ENCODE data around the gene PRPF6. TPM values are rescaled to one million over a fixed set of nuclear protein-coding genes. Genes with fewer than 3 reads are reported as not detected.

The PRPF6 gene
- total and polyA plus RNA-seq, 2 of the 13 experiments (the other 11 are each of a cell fraction or from before 2014, with no cell fraction given) = 63.7 to 101 TPM

DNA sequence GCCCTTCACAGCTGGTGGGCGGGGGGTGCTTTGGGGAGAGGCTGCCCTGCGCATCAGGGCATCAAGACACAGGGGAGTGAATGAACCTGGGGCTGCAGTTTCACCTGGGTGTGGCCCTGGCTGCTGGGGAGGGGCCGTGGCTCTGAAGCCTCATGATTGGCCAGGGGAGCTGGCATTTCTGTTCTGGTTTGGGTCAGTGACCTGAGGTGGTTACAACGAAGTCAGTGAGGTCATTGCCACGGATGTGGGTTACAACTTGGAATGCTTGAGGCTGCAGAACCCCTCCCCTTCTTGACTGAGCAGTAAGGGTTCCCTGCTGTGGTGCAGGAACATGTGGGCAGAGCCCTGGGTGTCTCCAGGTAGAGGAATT is 85.0 kb downstream of the PRPF6 start (continued):
- TF ChIP-seq, protein P1, sequence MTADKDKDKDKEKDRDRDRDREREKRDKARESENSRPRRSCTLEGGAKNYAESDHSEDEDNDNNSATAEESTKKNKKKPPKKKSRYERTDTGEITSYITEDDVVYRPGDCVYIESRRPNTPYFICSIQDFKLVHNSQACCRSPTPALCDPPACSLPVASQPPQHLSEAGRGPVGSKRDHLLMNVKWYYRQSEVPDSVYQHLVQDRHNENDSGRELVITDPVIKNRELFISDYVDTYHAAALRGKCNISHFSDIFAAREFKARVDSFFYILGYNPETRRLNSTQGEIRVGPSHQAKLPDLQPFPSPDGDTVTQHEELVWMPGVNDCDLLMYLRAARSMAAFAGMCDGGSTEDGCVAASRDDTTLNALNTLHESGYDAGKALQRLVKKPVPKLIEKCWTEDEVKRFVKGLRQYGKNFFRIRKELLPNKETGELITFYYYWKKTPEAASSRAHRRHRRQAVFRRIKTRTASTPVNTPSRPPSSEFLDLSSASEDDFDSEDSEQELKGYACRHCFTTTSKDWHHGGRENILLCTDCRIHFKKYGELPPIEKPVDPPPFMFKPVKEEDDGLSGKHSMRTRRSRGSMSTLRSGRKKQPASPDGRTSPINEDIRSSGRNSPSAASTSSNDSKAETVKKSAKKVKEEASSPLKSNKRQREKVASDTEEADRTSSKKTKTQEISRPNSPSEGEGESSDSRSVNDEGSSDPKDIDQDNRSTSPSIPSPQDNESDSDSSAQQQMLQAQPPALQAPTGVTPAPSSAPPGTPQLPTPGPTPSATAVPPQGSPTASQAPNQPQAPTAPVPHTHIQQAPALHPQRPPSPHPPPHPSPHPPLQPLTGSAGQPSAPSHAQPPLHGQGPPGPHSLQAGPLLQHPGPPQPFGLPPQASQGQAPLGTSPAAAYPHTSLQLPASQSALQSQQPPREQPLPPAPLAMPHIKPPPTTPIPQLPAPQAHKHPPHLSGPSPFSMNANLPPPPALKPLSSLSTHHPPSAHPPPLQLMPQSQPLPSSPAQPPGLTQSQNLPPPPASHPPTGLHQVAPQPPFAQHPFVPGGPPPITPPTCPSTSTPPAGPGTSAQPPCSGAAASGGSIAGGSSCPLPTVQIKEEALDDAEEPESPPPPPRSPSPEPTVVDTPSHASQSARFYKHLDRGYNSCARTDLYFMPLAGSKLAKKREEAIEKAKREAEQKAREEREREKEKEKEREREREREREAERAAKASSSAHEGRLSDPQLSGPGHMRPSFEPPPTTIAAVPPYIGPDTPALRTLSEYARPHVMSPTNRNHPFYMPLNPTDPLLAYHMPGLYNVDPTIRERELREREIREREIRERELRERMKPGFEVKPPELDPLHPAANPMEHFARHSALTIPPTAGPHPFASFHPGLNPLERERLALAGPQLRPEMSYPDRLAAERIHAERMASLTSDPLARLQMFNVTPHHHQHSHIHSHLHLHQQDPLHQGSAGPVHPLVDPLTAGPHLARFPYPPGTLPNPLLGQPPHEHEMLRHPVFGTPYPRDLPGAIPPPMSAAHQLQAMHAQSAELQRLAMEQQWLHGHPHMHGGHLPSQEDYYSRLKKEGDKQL (CRISPR knock-in tag; IDR thresholded peaks at IDR 0.05; ENCODE audit: low read depth) = no peak
- TF ChIP-seq ZNF792 (CRISPR knock-in tag; IDR thresholded peaks at IDR 0.05) = no peak
- TF ChIP-seq, protein P2, sequence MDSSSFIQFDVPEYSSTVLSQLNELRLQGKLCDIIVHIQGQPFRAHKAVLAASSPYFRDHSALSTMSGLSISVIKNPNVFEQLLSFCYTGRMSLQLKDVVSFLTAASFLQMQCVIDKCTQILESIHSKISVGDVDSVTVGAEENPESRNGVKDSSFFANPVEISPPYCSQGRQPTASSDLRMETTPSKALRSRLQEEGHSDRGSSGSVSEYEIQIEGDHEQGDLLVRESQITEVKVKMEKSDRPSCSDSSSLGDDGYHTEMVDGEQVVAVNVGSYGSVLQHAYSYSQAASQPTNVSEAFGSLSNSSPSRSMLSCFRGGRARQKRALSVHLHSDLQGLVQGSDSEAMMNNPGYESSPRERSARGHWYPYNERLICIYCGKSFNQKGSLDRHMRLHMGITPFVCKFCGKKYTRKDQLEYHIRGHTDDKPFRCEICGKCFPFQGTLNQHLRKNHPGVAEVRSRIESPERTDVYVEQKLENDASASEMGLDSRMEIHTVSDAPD (CRISPR knock-in tag; IDR thresholded peaks at IDR 0.05) = no peak
- TF ChIP-seq ZNF839 (CRISPR knock-in tag; IDR thresholded peaks at IDR 0.05; ENCODE audit: borderline replicate concordance) = no peak
- no peak for TF ChIP-seq KDM5A (IDR thresholded peaks at IDR 0.05; ENCODE audit: borderline replicate concordance, low read length)
- TF ChIP-seq RAD51 (IDR thresholded peaks at IDR 0.05; ENCODE audit: borderline replicate concordance) = no peak
- no peak for TF ChIP-seq ZNF331 (CRISPR knock-in tag; IDR thresholded peaks at IDR 0.05)
- TF ChIP-seq MAF1 (CRISPR knock-in tag; IDR thresholded peaks at IDR 0.05; ENCODE audit: borderline replicate concordance) = no peak
- TF ChIP-seq ZNF44 (CRISPR knock-in tag; IDR thresholded peaks at IDR 0.05) = no peak
- no peak for TF ChIP-seq CC2D1A (CRISPR knock-in tag; IDR thresholded peaks at IDR 0.05)
- TF ChIP-seq NFIB (CRISPR knock-in tag; IDR thresholded peaks at IDR 0.05; ENCODE audit: borderline replicate concordance) = no peak
- TF ChIP-seq ZNF263 (CRISPR knock-in tag; IDR thresholded peaks at IDR 0.05) = no peak
- TF ChIP-seq NR2F1 (CRISPR knock-in tag; IDR thresholded peaks at IDR 0.05) = no peak; a peak in 1 of 4 replicates
- TF ChIP-seq, protein P3, sequence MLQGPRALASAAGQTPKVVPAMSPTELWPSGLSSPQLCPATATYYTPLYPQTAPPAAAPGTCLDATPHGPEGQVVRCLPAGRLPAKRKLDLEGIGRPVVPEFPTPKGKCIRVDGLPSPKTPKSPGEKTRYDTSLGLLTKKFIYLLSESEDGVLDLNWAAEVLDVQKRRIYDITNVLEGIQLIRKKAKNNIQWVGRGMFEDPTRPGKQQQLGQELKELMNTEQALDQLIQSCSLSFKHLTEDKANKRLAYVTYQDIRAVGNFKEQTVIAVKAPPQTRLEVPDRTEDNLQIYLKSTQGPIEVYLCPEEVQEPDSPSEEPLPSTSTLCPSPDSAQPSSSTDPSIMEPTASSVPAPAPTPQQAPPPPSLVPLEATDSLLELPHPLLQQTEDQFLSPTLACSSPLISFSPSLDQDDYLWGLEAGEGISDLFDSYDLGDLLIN (CRISPR knock-in tag; IDR thresholded peaks at IDR 0.05; ENCODE audit: borderline replicate concordance) = no peak
- TF ChIP-seq SP2 (CRISPR knock-in tag; IDR thresholded peaks at IDR 0.05) = no peak; the same call in 1 of the 2 replicates
- no peak for TF ChIP-seq MYNN (CRISPR knock-in tag; IDR thresholded peaks at IDR 0.05; ENCODE audit: low read depth)
- TF ChIP-seq ATF1 (CRISPR knock-in tag; IDR thresholded peaks at IDR 0.05) = no peak
- TF ChIP-seq, protein P4, sequence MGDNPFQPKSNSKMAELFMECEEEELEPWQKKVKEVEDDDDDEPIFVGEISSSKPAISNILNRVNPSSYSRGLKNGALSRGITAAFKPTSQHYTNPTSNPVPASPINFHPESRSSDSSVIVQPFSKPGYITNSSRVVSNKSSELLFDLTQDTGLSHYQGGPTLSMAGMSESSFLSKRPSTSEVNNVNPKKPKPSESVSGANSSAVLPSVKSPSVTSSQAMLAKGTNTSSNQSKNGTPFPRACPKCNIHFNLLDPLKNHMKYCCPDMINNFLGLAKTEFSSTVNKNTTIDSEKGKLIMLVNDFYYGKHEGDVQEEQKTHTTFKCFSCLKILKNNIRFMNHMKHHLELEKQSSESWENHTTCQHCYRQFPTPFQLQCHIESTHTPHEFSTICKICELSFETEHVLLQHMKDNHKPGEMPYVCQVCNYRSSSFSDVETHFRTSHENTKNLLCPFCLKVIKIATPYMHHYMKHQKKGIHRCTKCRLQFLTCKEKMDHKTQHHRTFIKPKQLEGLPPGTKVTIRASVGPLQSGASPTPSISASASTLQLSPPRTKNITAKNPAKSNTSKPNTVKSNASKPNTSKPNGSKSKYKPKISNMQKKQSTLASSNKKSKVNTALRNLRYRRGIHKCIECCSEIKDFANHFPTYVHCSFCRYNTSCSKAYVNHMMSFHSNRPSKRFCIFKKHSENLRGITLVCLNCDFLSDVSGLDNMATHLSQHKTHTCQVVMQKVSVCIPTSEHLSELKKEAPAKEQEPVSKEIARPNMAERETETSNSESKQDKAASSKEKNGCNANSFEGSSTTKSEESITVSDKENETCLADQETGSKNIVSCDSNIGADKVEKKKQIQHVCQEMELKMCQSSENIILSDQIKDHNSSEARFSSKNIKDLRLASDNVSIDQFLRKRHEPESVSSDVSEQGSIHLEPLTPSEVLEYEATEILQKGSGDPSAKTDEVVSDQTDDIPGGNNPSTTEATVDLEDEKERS (CRISPR knock-in tag; IDR thresholded peaks at IDR 0.05) = no peak
- no peak for TF ChIP-seq ZNF17 (CRISPR knock-in tag; IDR thresholded peaks at IDR 0.05)

Data from HepG2 (cell line).